Right renal cortex interstitium (tissue), 3 donors: ENCODE data around the gene EFCAB13. TPM values are rescaled to one million over a fixed set of nuclear protein-coding genes. Genes with fewer than 3 reads are reported as not detected.
A peak's percentile ranks its signal among the peaks of the same experiment; 100 is the strongest.

Experiments used
- DNase-seq, 3 donors: peaks; one replicate each; pipeline ENCODE4 v3.0.0-alpha.2; 2013; ENCODE audit warnings: low read depth in 3 of 3, low spot score in 2 of 3
- polyA plus RNA-seq, 3 donors: library from polyadenylated mRNA; unstranded; fragments of 120-200 nt; gene quantifications; one replicate each; pipeline ENCODE4 v1.2.1, GENCODE V29; 2013; ENCODE audit not compliant: insufficient read length in 3 of 3

Gene EFCAB13
- polyA plus RNA-seq, 3 donors, result 3.2 to 6.5 (median 4.6) TPM

DNA sequence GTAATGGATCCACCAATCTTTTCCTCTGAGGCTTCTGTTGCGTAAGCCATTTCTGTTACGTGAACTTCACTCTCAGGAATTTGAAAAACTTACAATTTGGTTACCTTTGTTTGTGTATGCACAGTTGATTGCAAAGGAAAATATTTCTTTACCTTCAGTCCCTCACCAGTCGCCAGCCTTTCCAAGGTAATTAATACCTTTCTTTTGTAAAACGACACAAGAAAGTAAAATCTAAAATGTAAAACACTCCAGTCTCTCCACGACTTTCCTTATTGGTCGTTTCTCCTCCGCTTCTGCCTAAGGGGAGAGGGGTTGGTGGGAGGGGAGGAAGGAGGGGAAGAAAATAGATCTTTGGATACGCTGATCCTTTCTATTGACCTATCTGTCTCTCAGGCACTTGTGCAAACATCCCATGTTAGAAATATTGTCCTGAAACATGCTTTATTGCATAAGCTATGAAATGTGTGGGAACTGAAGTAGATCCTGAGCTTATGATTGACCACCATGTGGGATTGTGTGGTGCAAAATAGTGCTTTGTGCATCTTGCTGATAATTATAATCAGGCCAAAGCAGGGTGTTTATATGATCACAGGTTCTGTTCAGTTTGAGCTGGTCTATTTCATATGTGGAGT lies 32.4 kb upstream of the EFCAB13 start:
- DNase-seq, result no peak

DNA sequence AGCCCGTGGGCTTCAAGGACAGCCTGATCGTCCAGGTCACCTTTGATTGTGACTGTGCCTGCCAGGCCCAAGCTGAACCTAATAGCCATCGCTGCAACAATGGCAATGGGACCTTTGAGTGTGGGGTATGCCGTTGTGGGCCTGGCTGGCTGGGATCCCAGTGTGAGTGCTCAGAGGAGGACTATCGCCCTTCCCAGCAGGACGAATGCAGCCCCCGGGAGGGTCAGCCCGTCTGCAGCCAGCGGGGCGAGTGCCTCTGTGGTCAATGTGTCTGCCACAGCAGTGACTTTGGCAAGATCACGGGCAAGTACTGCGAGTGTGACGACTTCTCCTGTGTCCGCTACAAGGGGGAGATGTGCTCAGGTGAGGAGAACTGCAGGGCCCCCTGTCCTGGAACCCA lies 31.5 kb upstream of the EFCAB13 start:
- no peak for DNase-seq

DNA sequence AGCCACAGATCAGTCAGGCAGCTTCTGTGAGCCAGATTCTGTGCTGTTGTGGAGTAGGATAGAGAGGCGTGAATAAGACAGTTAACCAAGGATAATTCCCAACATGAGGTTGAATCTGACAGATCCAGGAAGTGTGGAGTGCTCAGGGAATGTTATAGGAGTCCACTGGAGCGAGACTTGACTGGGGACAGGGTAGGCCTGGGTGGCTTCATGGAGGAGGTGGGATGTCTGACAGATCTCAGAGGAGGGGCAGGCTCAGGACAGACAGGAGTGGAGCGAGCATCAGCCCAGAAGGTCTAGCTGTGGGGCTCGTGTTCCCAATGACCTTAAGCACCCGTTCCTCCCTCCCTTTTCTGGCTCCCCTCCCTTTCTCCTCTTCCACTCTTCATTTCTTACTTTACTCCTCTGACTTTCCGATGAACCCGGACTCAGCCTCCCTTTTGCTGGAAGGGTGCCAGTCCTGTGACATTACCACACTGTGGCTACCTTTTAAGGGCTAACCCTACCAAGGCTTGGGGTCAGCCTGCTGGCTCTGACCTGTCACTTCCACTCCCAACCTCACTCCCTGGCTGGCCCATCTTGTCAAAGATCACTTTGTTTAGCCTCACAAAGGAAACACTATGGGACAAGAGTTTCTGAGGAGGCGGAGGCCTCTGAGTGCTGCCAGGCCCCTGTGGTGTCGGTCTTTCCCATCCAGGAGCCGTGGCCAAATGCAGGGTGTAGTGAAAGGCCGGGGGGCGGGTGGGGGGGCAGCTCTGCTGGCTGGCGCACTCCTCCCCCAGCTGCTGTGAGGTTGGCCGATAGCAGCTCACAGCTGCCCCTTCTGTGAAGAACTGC lies 28.5 kb upstream of the EFCAB13 start:
- DNase-seq, result no peak

DNA sequence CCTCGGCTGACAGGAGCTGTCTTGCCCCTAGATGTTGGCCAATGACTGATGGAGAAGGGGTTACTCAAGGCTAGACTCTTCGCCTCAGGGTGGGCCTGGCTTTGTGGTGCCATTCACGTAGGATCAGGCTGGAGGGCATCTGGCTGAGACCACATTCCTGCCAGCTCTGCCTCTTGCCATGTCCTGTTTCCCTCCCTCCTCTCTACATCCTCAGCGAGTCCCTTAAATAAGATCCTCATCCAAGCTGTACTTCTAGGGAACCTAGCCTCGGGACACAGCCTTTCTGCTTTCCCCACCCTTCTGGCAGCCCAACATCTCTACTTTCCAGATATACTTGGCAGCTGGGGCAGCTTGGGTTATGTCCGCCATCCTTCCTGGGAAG lies 27.9 kb upstream of the EFCAB13 start:
- no peak for DNase-seq

DNA sequence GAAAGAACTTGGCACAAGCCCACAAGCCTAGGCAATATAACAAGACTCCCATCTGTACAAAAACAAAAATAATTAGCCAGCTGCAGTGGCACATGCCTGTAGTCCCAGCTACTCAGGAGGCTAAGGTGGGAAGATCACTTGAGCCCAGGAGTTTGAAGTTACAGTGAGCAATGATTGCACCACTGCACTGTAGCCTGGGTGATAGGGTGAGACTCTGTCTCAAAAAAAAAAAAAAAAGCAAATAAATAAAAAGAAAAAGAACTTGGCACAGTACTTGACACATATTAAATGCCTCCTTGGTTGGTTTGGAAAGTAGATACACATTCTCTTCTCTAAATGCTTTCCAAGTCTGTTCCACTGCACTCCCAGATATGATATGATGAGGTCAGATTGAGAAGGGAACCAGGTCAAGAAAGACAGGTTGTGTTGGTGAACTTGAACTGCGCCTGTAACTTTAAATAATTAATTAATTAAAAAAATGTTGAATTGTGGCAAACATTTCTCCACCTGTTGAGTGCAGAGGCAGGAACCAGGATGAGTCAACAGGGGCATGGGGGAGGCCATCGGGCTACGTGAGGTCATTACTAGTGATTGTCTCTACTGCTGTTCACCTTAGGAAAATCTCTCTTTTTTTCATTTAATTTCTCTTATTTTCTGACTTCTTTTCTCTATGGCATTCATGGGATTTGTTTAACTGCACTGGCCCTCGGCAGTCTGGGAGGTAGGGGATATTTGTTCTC lies 25.9 kb upstream of the EFCAB13 start:
- DNase-seq, result no peak

DNA sequence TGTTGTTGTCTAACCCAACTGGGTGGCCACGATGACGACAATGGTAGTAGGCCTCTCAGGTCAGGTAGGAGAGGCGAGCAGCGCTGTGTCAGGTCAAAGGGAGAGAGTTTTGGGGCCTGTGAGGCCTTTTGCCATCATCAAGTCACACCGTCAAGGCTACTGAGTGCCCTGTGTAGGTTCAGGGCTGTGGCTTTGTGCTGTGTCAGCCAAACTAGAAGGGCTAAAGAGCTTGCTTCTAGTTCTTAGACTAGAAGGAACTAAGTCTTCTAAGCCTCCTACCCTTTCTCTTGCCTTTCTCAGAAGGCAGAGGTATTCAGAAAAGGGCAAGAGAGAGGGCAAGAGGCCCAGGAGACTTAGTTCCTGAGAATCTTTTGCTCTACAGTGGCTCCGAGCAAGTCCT lies 25.0 kb upstream of the EFCAB13 start:
- DNase-seq, result no peak

DNA sequence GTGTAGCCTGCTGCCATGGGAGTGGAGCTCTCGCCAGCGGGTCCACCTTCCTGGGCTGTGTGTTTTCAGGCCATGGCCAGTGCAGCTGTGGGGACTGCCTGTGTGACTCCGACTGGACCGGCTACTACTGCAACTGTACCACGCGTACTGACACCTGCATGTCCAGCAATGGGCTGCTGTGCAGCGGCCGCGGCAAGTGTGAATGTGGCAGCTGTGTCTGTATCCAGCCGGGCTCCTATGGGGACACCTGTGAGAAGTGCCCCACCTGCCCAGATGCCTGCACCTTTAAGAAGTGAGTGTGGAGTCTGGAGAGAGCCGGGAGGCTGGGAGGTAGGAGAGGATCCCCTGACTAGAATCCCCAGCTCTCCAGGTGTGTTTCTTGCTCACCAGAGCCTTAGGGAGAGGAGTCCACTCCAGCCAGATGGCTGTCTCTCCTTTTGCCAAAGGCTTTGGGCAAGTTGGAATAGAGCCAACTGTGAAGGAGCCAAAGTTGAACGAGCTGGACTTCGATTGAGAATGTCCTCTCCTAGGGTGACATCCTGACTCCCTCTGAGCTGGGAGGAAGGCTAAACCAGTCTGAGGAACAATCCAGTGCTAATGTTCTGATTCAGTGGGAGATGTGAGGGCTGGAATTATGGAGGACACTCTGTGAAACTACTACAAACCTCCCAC lies 24.4 kb upstream of the EFCAB13 start:
- DNase-seq, result no peak

DNA sequence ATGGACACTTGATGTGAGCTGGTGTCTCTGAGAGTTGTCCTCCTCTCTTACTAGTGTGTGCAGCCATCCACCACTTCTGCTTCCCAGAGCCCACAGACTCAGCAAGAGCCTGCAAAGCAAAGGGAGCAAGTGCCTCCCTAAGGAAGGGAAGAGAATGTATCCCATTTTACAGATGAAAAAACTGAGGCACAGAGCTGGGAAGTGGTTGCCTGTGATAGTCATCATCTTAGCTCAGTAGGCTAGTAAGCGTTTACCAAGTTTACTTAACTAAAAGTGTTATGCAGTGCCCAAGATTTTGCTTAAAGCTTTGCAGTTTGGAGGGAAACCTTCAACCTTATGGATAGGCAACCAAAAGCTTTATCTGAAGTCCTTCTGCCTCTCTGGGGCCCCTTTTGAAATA lies 23.0 kb upstream of the EFCAB13 start:
- DNase-seq, result no peak

DNA sequence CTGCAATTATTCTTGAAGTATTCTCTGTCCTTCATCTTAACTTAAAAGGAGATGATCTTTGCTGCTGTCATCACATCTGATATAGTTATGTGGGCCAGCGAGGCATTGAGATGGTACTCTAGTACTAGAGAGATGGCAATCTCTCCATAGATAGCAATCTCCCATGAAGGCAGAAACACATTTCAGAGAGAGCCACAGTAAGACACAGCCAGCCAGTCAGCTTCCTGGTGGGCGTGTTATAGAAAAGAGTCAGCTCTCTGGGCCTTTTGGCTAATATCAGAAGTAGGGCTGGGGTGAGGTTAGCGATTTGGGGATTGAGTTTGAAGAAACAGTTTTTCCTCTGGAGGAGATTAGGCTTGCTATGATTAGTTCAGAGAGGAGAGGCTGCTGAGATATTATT lies 22.6 kb upstream of the EFCAB13 start:
- no peak for DNase-seq

DNA sequence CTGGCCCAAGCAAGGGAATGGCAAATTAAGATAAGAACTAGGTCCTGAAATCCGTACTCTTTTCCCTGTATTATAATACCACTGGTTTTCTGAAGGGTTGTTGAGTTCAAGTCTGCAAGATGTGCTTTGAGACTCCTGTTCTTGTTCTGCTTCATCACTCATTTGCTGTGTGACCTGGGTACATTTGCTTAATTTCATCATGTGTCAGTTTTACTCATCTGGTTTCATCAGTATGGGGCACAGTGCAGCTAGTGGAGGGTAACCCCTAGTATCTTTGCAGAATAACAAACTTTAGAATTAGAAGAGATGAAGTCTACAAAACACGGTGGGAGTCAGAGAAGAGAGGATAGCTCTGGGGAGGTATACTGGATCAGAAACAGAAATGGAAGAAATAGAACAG lies 21.9 kb upstream of the EFCAB13 start:
- no peak for DNase-seq

DNA sequence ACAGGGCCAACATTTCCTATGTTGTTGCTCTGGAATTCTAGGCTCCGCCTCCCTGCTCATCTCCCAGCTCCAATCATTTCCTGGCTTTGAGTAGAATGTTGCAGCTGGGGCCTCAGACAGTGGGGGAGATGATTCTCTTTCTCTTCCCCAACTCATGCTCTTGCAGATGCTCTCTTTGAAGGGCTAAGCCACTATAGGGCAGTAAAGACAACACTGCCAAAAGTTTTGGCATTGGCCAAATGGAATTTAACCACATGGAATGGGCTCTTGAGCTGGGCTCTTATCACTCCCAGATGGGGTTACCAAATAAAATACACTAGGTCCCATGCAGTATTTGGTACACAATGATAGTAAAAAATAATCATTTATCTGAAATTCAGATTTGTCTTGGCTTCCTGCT lies 19.6 kb upstream of the EFCAB13 start:
- DNase-seq, result no peak

DNA sequence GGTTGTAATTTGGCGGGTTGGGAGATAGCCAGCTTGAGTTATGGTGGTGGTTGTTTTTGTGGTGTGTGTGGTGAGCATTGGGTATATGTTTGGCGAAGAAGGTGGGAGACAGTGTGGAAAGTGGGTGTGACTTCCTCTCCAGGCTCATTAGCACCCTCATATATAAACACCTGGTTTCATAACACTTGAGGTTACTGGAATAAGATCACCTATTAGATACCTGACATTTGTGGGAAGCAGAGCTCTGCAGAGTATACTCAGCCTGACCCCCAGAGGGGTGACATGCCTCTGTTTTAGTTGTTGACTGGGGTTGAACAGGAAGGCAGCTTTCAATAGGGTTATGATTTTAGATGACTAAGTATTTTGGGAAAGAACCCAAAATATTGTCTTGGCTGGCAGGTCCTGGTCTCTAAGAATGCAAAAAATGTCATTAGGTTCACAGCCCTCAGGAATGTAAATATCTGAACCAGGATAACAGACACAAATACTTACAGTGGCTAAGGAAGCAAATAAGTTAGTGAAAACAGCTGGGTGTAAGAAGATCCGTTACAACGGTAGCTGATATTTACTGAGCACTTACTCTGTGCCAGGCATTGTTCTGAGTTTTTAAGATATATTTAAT lies 18.3 kb upstream of the EFCAB13 start:
- DNase-seq, result no peak

DNA sequence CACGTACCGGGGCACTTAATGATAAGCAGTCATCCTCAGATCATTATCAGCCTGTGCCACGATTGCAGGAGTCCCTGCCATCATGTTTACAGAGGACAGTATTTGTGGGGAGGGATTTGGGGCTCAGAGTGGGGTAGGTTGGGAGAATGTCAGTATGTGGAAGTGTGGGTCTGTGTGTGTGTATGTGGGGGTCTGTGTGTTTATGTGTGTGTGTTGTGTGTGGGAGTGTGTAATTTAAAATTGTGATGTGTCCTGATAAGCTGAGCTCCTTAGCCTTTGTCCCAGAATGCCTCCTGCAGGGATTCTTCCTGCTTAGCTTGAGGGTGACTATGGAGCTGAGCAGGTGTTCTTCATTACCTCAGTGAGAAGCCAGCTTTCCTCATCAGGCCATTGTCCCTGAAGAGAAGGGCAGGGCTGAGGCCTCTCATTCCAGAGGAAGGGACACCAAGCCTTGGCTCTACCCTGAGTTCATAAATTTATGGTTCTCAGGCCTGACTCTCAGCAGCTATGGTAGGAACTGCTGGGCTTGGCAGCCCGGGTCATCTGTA lies 13.5 kb upstream of the EFCAB13 start:
- DNase-seq, result no peak

DNA sequence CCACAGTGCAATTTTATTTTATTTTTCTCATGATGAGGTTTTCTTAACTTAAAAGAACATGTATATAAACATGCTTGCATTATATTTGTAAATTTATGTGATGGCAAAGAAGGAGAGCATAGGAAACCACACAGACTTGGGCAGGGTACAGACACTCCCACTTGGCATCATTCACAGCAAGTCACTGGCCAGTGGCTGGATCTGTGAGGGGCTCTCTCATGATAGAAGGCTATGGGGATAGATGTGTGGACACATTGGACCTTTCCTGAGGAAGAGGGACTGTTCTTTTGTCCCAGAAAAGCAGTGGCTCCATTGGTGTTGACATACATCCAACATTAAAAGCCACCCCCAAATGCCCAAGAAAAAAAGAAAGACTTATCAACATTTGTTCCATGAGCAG lies 12.3 kb upstream of the EFCAB13 start:
- DNase-seq, result no peak

DNA sequence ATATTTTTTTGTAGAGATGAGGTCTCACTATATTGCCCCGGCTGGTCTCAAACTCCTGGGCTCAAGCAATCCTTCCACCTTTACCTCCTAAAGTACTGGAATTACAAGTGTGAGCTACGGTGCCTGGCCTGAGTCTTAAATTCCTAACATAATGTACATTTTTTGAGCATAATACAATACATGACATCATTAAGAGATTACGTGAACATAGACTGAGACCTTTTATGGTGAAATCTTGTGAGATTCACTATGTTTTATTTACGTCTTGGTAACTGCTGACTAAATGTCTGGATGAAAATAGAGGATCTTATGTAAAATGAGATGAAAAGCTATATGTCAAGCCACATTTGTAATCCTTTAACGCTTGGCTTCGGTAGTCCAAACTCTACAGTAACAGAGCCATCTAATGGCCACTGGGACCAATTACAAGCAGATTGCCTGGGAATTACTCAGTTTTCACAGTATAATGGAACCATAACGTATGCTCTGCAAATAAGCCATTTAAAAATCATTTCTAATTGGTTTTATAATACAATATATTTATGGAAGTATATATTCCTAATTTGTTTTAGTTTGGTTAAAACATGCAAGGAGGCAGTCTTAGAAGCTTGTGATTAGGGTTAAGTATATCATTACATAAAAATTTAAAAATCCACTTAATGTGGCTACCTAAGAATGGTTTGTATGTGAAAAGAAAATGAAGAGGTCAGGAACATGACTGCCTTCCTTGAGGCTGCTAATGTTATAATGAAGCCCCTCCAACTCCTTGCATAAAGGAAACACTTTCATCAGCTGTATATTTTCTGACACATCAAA lies 8.1 kb upstream of the EFCAB13 start:
- DNase-seq, result peak; percentile 37 to 47 (median 45)

DNA sequence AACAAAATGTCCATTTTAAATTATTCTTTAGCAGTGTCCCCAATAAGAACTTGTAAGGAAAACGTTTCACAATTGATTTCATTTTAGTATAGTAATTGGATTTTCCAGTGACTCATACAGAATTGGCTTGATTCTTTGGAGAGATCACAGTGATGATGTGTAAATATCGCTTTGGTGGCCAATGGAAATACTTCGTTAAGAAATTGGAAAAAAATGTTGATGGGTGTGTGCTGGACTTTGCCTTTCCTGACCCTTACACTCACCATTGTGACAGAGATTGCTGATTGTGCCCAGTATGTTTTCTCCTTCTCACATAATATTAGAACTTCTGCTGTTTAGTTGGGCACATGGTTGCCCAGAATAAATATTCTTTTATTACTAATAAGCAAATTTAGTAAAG lies 7.4 kb upstream of the EFCAB13 start:
- DNase-seq, result no peak

DNA sequence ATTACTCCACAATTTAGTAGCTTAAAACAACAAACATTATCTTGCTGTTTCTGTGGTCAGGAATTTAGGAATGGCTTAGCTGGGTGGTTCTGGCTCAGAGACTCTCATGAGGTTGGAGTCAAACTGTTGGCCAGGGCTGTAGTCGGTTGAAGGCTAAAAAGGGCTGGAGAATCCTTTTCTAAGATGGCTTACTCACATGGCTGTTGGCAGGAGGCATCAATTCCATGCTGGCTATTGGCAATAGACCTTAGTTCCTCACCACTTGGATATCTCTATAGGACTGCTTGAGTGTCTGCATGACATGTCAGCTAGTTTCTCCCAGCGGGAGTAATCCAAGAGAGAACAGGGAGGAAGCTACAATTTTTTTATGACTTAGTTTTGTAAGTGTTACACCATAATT lies 6.6 kb upstream of the EFCAB13 start:
- no peak for DNase-seq

DNA sequence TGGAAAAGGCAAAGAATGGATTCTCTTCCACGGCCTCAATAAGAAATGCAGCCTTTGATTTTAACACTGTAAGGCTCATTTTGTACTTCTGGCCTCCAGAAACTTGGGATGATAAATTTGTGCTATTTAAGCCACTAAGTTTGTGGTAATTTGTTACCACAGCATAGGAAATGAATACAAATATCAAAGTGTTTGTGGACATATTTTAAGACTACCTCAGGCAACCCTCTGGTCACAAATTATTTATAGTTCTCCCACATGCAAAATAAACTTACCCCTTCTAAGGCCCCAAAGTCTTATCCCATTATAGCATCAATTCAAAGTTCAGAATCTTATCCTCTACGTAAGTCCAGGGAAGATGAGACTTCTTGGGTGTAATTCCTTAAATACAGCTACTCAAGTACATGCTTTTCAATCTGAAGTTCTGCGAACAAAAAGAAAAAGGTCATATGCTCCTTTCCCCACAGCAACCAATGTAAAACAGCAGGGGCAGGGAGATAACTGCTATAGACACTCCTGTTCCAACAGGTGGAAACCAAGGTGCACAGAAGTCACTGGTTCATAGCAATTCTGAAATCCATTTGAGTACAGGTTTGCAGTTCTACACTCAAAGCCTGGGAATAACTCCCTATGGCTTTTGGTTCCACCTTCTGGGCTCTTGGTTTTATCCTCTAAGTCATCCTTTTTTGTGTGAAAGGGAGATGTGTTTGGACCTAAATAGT lies 5.4 kb upstream of the EFCAB13 start:
- no peak for DNase-seq

DNA sequence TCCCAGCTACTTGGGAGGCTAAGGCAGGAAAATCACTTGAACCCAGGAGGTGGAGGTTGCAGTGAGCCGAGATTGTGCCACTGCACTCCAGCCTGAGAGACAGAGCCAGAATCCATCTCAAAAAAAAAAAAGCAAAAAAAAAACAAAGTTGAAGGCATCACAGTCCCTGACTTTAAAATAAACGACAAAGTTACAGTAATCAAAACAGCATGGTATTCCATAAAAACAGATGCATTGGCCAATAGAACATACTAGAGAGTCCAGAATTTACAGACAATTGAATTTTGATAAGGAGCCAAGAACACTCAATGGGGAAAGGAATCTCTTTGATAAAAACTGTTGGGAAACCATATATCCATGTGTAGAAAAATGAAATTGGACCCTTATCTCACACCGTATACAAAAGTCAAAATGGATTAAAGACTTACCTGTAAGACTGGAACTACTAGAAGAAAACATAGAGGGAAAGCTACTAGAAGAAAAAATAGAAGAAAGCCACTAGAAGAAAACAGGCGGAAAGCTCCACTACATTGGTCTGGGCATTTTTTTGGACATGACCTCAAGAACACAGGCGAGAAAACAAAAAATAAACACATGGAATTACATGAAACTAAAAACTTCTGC lies 2.8 kb upstream of the EFCAB13 start:
- DNase-seq, result no peak
